G401 (cell line): ENCODE measurements around the gene SYNGAP1. TPM values are rescaled to one million over a fixed set of nuclear protein-coding genes. Genes with fewer than 3 reads are reported as not detected.

Source experiments
- DNase-seq: peaks from one replicate; pipeline ENCODE4 v3.0.0-alpha.2; 2015; ENCODE audit warnings: low spot score
- in situ Hi-C: cut with HindIII; loops from 2 replicates; pipeline ENCODE4 v1.10.0; 2016; ENCODE audit warnings: low sequenced_read_pairs, mixed read lengths
- total RNA-seq: library from RNA; depleted of rRNA; stranded (reverse); fragments of >200 nt; shearing (Covaris generic); gene quantifications from 2 replicates; pipeline ENCODE4 v1.2.3, GENCODE V29; 2014

SYNGAP1 gene
- total RNA-seq, 1 experiment from 2014 or later = 7.4 TPM

DNA sequence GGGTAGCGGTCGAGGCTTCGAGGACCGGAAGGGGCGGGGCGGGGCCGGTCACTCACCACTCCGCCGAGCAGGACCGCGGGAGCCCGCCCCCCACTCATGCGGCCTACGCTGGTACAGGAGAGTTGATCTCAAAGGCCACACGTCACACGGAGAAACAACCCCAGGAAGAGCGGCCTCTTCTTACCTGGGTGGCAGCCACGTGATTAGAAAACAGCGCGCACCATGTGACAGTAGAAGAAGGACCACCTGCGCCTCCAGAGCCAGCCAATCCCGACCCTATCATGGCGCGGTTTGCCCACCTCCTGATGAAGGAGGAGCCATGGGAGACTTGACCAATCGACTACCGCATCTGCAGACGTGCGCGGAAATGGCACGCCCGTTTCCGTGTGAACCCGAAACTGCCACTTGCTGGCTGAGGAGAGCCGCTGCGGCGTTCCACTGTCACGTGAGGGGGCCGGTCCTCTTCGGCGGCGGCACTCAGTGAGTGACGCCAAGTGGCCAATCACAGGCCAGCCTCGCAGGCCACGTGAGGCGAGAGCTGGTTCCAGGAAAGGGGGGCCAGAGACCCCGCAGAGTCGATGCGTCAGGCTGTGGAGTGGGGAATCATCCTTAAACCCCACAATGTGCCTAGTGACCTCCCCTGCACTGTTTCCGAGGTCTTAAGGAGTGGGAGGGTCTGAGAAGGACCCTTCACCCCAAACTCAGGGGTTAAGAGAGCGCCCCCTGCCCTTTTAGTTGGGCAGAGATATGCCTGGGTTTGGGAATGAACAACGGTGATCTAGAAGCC is 1.8 kb upstream of the SYNGAP1 start, which contains the start of gene CUTA:
Gene CUTA (minus strand): TSS at position 205 of the 787 bp plus-strand sequence. CDS start 107 bp downstream, at position 98.
- in situ Hi-C loops = no loop called here

GRCh38 chr6:33418690-33419291 is 1.1 kb upstream of the SYNGAP1 start:
- DNase-seq = peak; percentile 71
- in situ Hi-C loops = no loop called here

More for the DNA sequence above, 1.8 kb upstream of the SYNGAP1 start, which contains the start of gene CUTA:
- DNase-seq = peak; percentile 100

DNA sequence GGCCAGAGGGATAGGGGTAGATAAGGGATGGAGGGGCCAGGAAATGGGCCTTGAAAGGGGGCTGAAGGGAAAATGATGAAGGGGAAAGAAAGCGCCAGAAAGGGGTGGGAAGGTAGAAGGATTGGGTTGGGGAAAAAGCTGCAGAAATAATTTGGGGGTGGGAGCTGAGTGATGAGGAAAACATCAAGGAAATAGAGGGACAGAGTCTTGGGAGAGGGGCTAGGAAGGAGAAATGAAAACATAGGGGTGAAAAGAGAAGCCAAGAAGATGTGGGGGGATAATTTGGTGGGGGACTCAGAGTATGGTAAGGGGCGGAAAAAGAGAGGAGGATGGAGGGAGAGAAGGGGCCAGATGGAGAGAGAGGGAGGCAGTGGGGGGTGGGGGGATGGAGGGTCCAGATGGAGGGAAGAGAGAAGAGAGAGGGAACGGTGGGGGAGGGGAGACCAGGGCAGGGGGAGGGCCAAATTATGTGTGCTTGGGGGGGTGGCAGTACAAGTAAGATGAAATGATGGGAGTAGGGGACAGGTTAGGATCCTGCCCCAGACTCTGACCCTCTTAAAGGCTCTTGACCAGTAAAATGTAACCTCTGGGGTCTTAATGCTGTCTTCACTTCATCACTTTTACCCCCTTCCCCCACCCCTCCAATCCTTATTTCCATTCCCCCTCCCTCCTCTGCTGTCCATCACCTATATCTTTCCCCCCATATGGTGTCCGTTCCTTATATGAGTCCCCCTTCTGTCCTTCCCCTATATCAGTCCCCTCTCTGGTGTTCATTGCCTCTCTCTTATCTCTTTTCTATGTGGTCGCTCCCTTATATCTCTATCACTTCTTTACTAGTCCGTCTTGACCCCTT is 852 bp downstream of the SYNGAP1 start:
- in situ Hi-C loops = no loop called here
- peak; percentile 51 for DNase-seq

DNA sequence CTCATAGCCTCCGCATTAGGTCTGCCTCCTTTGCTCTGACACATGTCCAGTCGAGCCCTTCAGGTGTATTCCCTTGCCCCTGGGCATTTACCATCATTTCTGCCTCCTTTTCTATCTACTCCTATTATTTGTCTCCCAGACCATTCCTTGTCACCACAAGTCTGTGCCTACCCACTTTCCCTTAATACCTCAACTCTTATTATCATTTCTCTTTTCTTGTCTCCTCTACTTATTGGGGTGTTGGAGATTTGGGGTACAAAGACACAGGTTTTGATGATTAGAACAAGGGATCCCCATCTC is 1.4 kb downstream of the SYNGAP1 start:
- in situ Hi-C loops = no loop called here
- DNase-seq = no peak

DNA sequence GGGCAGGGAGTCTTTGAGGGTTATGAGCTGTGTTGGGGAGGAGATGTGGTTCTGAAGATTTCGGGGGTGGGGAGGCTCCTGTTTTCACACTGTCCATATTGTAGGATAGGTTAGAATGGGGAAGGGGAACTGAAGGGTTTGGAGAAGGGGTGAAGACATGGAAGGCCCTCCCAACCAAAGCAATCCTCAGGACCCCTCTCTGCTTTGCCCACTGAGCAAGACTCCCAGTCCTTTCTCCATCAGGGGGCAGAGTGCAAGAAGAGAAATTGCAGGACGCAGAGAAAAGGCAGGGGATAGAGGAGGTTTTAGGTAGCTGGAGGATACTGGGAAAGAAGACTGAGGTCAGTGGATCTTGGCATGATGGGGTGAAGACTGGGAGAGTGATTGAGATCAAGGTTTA is 3.9 kb downstream of the SYNGAP1 start:
- no peak for DNase-seq
- in situ Hi-C loops = no loop called here

DNA sequence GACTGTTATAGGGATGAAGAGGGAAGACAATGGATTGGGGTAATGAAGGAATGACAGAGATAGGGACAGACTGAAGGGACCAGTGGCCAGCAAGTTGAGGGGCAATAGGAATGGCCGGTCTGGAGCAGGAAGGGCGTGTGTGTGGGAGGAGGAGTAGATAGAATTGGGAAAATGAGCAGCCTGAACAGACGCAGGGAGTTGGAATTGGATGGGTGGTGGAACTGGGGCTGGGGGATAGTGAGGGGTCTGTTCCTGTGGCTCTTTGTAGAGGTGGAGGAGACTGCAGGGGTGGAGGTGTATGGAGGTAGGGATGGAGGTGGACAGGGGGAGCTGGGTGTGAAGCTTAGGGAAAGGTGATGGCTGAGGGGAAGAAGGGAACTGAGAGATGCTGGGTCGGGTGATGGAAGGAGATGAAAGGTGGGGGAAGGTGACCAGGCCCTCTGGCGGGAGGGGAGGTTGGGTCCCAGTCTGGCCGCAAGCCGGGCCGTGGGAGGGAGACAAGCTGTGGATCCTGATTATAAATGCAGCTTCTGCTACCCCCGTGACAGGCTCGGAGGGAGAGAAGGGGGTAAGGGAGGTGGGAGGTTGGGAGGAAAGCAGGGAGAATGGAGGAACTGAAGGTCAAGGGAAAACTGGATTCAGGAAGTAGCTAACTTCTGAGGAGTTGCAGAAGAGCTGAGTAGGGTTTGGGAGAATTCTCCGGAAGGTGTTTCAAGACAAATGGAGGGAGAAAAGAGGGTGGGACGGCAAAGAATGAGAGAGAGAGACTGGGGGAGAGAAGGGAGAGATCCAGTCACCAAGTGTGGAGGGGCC is 5.2 kb downstream of the SYNGAP1 start:
- no peak for DNase-seq
- in situ Hi-C loops = no loop called here

- DNase-seq = peak; percentile 65
- in situ Hi-C loops = no loop called here
These were observed 6.1 kb downstream of the SYNGAP1 start for GRCh38 chr6:33425668-33426577.

GRCh38 chr6:33426590-33427511 is 7.0 kb downstream of the SYNGAP1 start:
- peak; percentile 17 for DNase-seq

DNA sequence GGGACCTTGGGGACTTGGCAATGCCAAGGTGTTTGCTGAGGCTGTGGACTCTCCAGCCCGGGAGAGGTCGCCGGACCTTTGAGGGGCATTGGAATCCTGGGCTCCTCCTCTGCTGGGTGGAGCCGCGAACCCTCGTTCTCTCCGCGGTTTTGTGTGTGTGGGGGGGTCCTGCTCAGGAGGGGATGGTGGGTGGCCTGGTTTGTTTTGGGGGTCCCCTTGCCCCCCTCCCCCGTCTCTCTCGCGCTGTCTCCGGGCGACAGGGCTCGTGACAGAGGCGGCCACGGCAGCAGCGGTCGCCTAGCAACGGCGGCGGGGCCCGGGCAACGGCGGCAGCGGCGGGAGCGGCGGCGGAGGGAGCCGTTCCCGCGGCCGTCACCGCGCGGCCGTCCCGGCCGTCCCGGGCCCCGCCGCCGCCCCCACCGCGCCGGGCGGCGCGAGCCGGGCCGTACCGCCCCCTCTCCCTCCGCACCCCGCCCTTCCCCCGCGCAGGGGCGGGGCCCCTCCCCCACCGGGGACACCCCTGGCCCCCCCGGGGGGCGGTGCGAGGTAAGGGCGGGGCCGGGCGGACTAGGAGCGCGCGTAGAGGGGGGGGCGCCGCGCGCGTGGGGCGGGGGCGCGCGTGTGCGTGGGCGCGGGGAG is 7.8 kb downstream of the SYNGAP1 start:
- peak; percentile 34 for DNase-seq
- in situ Hi-C loops = no loop called here

More at GRCh38 chr6:33426590-33427511, 7.0 kb downstream of the SYNGAP1 start:
- in situ Hi-C loops = no loop called here

GRCh38 chr6:33428224-33428965 is 8.5 kb downstream of the SYNGAP1 start:
- DNase-seq = peak; percentile 31
- in situ Hi-C loops = no loop called here

GRCh38 chr6:33428966-33429749 is 9.3 kb downstream of the SYNGAP1 start:
- in situ Hi-C loops = no loop called here
- DNase-seq = peak; percentile 40

DNA sequence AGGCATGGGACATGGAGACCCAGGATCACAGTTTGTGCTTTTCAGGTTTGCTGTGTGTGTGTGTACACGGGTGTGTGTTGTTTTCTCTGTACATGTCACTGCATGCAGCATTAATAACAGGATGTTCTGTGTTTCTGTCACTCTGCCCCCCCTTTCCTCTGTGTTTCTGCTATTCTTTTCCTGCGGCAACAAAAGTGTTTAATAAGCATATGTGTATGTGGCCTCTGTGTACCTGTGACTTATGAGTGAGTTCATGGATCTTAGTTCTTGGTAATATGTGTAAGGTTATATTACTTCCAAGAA is 9.8 kb downstream of the SYNGAP1 start:
- in situ Hi-C loops = no loop called here
- no peak for DNase-seq

DNA sequence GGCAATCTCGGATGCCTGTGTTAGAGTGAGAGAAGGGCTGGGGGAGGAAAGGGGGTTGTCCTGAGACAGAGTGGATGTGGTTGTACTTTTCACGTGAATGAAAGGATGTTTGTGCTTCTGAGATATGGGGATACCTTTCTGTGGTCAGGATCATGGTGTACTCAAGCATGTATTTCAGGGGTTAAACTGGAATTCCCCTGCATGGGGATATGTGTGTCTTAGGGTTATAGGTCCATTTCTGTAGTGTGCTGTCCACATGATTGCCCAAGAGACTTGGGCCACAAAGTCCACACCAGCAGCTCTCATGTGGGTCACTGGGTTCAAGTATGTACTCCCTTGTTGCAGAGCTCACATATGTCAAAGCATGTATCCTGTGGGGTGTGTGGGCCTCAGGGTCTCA is 10.5 kb downstream of the SYNGAP1 start:
- in situ Hi-C loops = no loop called here
- no peak for DNase-seq

- in situ Hi-C loops = no loop called here
- DNase-seq = peak; percentile 74
These were observed 11.4 kb downstream of the SYNGAP1 start for GRCh38 chr6:33430991-33431879.
